K562 (cell line): Measurements from ENCODE around the gene ASS1. TPM values are rescaled to one million over a fixed set of nuclear protein-coding genes. Genes with fewer than 3 reads are reported as not detected.

Experiments
- CREM ChIP-seq: IDR thresholded peaks from 2 replicates; pipeline ENCODE4 v1.6.1; 2014; ENCODE audit warnings: antibody characterized with exemption, low read depth
- DACH1 ChIP-seq: fragments of 450-650 bp; IDR thresholded peaks from 2 replicates; pipeline ENCODE4 v1.6.1; 2018; ENCODE audit not compliant: partially characterized antibody
- EWSR1 ChIP-seq: fragments of 450-650 bp; IDR thresholded peaks from 2 replicates; pipeline ENCODE4 v1.6.1; 2018; ENCODE audit warnings: borderline replicate concordance, mild to moderate bottlenecking, low read depth, moderate library complexity; ENCODE audit not compliant: partially characterized antibody
- GATA2 ChIP-seq: sonication (generic); formaldehyde crosslinking; IDR thresholded peaks from 2 replicates; pipeline ENCODE4 v1.4.0; 2020; ENCODE audit warnings: mild to moderate bottlenecking, missing genetic modification reagents
- GTF2A2 ChIP-seq: IDR thresholded peaks from 2 replicates; pipeline ENCODE4 v1.6.1; 2016; ENCODE audit warnings: mild to moderate bottlenecking, missing genetic modification characterization, missing compliant biosample characterization
- HDAC6 ChIP-seq: IDR thresholded peaks from 2 replicates; pipeline ENCODE4 v1.6.1; 2012; ENCODE audit warnings: low read depth, mild to moderate bottlenecking, control low read depth, inconsistent platforms, low read length, moderate library complexity
- HLTF ChIP-seq: fragments of 450-650 bp; IDR thresholded peaks from 2 replicates; pipeline ENCODE4 v1.6.1; 2016
- PCBP1 ChIP-seq: fragments of 200-400 bp; formaldehyde crosslinking; IDR thresholded peaks from 2 replicates; pipeline ENCODE4 v1.6.1; 2018; ENCODE audit warnings: mild to moderate bottlenecking, low read depth, low read length; ENCODE audit not compliant: poor library complexity, severe bottlenecking
- RBBP5 ChIP-seq: fragments of 200-600 bp; sonication (generic); IDR thresholded peaks from 2 replicates; pipeline ENCODE4 v1.6.1; 2012; ENCODE audit warnings: borderline replicate concordance, mild to moderate bottlenecking, low read length, control low read depth, inconsistent platforms; ENCODE audit not compliant: insufficient read depth, poor library complexity, severe bottlenecking
- RNF219 ChIP-seq: fragments of 250-450 bp; sonication (Bioruptor Pico); IDR thresholded peaks from 2 replicates; pipeline ENCODE4 v1.5.0; 2022; ENCODE audit warnings: mild to moderate bottlenecking
- YBX1 ChIP-seq: fragments of 450-650 bp; IDR thresholded peaks from 2 replicates; pipeline ENCODE4 v1.7.1; 2016; ENCODE audit warnings: mild to moderate bottlenecking
- ZBTB12 ChIP-seq: fragments of 250-450 bp; sonication (Bioruptor Pico); IDR thresholded peaks from 2 replicates; pipeline ENCODE4 v1.4.0; 2020
- ZNF197 ChIP-seq: fragments of 200-800 bp; sonication (Bioruptor generic); IDR thresholded peaks from 2 replicates; pipeline ENCODE4 v1.6.1; 2016; ENCODE audit warnings: low read depth, missing genetic modification characterization, missing compliant biosample characterization
- ZNF274 ChIP-seq: IDR thresholded peaks from 2 replicates; pipeline ENCODE4 v1.6.1; 2011; ENCODE audit warnings: low read depth, mild to moderate bottlenecking, low read length, moderate library complexity, borderline replicate concordance
- ZNF778 ChIP-seq: fragments of 450-650 bp; formaldehyde crosslinking; IDR thresholded peaks from 2 replicates; pipeline ENCODE4 v1.4.0; 2020; ENCODE audit warnings: mild to moderate bottlenecking, moderate library complexity
- polyA plus RNA-seq, 8 experiments: library from polyadenylated mRNA; depleted of rRNA in 4 of 8; stranded (reverse) in 5 of 8; unstranded in 3 of 8; fragments of >200 nt; fragmentation: Nextera tagmentation in 2 of 8; fragmentation: Illumina TruSeq in 1 of 8; extraction: Ambion mirVana in 2 of 8; extraction: Trizol in 1 of 8; gene quantifications; 2 replicates each; pipeline versions ENCODE4 v1.2.1 to v1.2.3, GENCODE V29; 2011 to 2014; ENCODE audit warnings: inconsistent platforms in 1 of 8, missing spikeins in 1 of 8
- total RNA-seq, 7 experiments: library from RNA; depleted of rRNA in 6 of 7; stranded (reverse); fragments of >200 nt in 6 of 7; fragmentation: Illumina TruSeq in 2 of 7; extraction: Trizol in 2 of 7; gene quantifications; 2 replicates each; pipeline versions ENCODE4 v1.2.1 to v1.2.3, GENCODE V29; 2011 to 2021; ENCODE audit warnings: low replicate concordance in 1 of 7
- TF ChIP-seq, protein P1 (sequence below), 3 experiments: fragments of 200-800 bp in 1 of 3; fragments of 250-450 bp in 1 of 3; fragments of 450-650 bp in 1 of 3; sonication (Bioruptor Pico) in 1 of 3; sonication (Bioruptor generic) in 1 of 3; formaldehyde crosslinking in 1 of 3; IDR thresholded peaks; 2 replicates each; pipeline versions ENCODE4 v1.6.1 to v1.8.0; 2016 to 2022; ENCODE audit warnings: mild to moderate bottlenecking in 2 of 3, missing genetic modification characterization in 2 of 3, missing compliant biosample characterization in 1 of 3, moderate library complexity in 1 of 3
- TF ChIP-seq, protein P2 (sequence below): IDR thresholded peaks from 2 replicates; pipeline ENCODE4 v1.6.1; 2011; ENCODE audit warnings: borderline replicate concordance, low read depth, mild to moderate bottlenecking, moderate library complexity, low read length; ENCODE audit not compliant: insufficient read depth, poor library complexity, severe bottlenecking

ASS1 gene
- total and polyA plus RNA-seq, 9 of the 15 experiments (the other 6 are each of a cell fraction or from before 2014, with no cell fraction given): 1.5 to 5.7 (median 3.7) TPM

- TF ChIP-seq RNF219 (CRISPR knock-in tag) (no peak), GTF2A2 (tag) (no peak), ZNF778 (CRISPR knock-in tag) (no peak), PCBP1 (peak; percentile 44), YBX1 (no peak), DACH1 (no peak), HDAC6 (no peak), CREM (no peak), ZBTB12 (CRISPR knock-in tag) (no peak), RBBP5 (no peak), ZNF274 (no peak), GATA2 (CRISPR knock-in tag) (no peak), EWSR1 (no peak), HLTF (no peak), ZNF197 (no peak)
- TF ChIP-seq, protein P1, sequence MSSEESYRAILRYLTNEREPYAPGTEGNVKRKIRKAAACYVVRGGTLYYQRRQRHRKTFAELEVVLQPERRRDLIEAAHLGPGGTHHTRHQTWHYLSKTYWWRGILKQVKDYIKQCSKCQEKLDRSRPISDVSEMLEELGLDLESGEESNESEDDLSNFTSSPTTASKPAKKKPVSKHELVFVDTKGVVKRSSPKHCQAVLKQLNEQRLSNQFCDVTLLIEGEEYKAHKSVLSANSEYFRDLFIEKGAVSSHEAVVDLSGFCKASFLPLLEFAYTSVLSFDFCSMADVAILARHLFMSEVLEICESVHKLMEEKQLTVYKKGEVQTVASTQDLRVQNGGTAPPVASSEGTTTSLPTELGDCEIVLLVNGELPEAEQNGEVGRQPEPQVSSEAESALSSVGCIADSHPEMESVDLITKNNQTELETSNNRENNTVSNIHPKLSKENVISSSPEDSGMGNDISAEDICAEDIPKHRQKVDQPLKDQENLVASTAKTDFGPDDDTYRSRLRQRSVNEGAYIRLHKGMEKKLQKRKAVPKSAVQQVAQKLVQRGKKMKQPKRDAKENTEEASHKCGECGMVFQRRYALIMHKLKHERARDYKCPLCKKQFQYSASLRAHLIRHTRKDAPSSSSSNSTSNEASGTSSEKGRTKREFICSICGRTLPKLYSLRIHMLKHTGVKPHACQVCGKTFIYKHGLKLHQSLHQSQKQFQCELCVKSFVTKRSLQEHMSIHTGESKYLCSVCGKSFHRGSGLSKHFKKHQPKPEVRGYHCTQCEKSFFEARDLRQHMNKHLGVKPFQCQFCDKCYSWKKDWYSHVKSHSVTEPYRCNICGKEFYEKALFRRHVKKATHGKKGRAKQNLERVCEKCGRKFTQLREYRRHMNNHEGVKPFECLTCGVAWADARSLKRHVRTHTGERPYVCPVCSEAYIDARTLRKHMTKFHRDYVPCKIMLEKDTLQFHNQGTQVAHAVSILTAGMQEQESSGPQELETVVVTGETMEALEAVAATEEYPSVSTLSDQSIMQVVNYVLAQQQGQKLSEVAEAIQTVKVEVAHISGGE (CRISPR knock-in tag; IDR thresholded peaks at IDR 0.05): no peak
- TF ChIP-seq, protein P2, sequence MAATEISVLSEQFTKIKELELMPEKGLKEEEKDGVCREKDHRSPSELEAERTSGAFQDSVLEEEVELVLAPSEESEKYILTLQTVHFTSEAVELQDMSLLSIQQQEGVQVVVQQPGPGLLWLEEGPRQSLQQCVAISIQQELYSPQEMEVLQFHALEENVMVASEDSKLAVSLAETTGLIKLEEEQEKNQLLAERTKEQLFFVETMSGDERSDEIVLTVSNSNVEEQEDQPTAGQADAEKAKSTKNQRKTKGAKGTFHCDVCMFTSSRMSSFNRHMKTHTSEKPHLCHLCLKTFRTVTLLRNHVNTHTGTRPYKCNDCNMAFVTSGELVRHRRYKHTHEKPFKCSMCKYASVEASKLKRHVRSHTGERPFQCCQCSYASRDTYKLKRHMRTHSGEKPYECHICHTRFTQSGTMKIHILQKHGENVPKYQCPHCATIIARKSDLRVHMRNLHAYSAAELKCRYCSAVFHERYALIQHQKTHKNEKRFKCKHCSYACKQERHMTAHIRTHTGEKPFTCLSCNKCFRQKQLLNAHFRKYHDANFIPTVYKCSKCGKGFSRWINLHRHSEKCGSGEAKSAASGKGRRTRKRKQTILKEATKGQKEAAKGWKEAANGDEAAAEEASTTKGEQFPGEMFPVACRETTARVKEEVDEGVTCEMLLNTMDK: no peak
These were observed 665 bp downstream of the ASS1 start (continued) for GRCh38 chr9:130445268-130445983.
